H4 (cell line): ENCODE results near the gene NOL9. TPM values are rescaled to one million over a fixed set of nuclear protein-coding genes. Genes with fewer than 3 reads are reported as not detected.
A peak's percentile ranks its signal among the peaks of the same experiment; 100 is the strongest.
"Not testable (repeated sequence)": the region's sequence is repeated elsewhere in the genome, so short reads cannot be mapped to it uniquely, and the experiment has no call there.

Source experiments
- DNase-seq: peaks from one replicate; pipeline ENCODE4 v3.0.0-alpha.2; 2015; ENCODE audit warnings: low spot score
- total RNA-seq: library from RNA; depleted of rRNA; stranded (reverse); fragments of >200 nt; shearing (Covaris generic); gene quantifications from 2 replicates; pipeline ENCODE4 v1.2.3, GENCODE V29; 2014

NOL9 gene
- total RNA-seq, 1 experiment from 2014 or later, result 12.0 TPM

DNA sequence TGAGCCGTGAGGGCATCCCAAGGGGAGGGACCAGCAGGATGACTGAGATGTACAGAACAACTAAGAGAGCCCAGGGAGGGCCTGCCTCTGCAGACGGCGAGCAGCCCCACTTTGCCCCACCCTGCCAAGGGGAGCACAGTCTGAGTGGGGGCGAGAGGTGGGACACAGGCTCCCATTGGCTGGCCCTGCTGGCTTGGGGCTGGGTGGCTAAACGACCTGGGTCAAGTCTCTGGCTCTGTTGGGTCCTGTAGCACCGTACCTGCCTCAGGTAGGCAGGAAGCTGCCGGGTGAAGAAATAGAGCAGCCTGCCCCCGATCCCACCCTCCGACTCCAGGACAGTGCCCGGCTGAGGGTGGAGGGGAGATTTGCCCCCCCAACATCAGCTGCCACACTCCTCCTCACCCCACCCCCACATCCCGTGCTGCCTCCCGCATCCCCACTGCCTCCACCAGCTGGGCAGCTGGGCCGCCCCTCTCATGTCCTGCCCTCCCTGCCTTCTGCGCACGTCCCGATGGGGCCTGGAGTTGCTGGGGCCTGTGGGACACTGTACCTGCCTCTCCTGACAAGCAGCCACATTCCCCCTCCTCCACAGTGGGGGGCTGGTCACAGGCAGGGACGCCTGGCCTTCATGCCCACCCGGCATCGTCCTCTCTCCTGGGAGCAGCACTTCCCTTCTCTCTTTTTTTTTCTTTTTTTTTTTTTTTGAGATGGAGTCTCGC is 50.3 kb downstream of the NOL9 start:
- DNase-seq, result no peak

GRCh38 chr1:6502000-6502891 is 52.1 kb downstream of the NOL9 start:
- DNase-seq, result no peak

GRCh38 chr1:6501279-6501813 is 53.0 kb downstream of the NOL9 start:
- no peak for DNase-seq

- no peak for DNase-seq
Measured at GRCh38 chr1:6500544-6501278, 53.6 kb downstream of the NOL9 start.

- DNase-seq, result no peak
Measured at GRCh38 chr1:6499296-6499695, 55.0 kb downstream of the NOL9 start.

DNA sequence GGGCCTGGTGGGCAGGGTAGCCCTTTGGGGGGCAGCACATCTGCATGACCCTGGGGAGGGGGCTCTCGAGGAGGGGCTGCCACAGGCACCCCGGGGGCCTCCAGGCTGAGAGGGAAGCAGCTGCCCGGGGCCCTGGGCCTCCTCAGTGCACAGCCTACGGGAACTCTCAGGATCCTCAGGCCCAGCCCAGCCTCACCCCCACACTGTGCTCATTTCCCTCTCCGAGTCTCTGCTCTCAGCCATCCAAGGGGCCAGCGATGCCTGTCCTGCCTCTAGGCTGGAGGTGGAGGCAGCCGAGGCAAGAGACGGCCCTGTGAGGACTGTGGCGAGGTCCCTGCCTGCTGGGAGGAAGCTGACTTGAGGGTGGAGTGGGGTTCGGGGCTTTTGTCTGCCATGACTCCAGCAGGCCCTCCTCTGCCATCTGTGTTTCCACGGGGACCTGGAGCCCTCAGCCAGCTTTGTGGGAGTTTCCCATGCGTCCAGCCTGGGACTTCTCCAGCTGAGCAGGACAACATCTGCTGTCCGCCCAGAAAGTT is 55.7 kb downstream of the NOL9 start:
- no peak for DNase-seq

DNA sequence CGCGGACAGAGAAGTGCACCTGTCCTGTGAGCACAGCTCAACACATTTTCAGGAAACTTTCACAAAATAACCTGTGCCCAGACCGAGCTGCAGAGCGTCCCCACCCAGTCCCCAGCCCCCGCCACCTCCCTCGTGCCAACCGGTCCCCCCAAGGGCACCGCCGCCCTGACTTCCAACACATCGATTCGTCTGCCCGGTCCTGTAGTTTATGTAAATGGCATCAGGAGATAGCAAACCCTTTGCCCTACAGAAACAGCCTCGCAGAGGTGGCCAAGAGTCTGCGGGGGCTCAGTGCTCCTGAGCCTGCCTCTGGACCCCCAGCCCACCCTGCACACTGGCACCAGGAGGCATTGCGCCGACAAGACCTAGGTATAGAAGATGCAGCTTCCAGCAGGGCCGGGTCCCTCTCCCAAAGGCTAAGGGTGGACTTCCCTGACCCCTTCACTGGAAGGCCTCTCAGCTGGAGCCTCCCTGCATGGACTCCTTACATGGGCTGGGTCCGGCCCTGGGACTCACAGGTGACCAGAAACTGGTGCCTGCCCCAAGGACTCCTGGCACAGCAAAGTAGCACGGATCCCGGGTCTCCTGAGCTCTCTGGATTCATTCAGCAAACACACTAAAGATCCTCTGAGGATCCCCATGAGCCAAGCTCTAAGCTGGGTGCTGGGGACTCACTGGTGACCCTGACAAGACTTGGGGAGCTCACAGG is 56.3 kb downstream of the NOL9 start:
- no peak for DNase-seq

GRCh38 chr1:6497215-6497866 is 57.0 kb downstream of the NOL9 start:
- no peak for DNase-seq

DNA sequence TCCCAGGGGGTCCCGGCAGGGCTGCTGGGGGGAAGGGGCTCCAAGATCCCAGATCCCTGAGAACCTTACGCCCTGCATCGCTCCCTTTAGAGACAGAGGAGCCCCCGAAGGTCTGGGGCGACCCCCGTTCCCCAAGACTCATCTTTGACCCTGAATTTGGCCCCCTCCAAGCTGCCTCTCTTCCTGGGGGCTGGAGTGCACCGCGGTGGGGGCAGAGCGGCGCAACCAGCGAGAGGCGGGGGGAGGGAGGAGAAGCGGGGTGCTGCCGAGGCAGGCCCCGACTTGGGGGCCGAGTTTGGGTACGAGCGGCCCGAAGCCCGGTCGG is 57.5 kb downstream of the NOL9 start:
- no peak for DNase-seq

- no peak for DNase-seq
Measured at GRCh38 chr1:6496365-6496721, 58.0 kb downstream of the NOL9 start.

DNA sequence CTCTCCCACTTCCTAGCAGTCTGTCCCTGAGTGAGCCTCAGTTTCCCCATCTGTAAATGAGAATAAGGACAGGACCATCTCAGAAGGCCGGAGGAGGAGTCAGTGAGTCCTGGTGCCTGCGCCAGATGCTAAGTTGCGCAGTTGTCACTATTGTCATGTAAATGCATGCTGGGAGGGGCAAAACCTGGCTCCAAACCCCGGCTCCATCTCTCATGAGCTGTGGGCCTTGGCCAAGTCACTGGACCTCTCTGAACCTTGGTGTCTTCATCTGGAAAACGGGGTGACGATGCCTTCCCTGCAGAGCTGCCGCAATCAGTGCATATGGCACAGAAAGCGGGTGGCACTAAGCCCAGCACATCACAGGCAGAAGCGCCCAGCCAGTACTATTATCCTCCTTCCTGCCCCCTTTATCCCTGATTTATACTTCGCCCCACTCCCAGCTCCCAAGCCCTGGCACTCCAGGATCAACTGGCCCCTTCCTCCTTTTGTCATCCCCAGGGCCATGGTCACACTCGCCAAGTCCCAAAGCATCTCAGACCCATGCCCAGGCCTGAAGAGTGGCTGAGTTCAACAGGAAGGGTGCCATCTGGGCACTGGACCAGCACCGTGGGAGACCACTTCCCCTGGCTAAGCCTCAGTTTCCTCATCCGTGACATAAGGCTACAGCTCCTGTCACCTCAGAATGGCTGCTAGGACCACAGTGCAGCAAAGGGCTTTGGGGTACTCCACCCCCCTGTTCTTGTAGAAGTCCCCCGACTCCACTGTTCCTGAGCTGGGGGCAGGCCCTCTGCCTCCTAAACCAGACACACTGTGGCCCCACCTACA is 58.6 kb downstream of the NOL9 start:
- DNase-seq, result no peak

GRCh38 chr1:6495041-6495441 is 59.3 kb downstream of the NOL9 start:
- DNase-seq, result no peak

GRCh38 chr1:6494627-6495026 is 59.7 kb downstream of the NOL9 start:
- no peak for DNase-seq

DNA sequence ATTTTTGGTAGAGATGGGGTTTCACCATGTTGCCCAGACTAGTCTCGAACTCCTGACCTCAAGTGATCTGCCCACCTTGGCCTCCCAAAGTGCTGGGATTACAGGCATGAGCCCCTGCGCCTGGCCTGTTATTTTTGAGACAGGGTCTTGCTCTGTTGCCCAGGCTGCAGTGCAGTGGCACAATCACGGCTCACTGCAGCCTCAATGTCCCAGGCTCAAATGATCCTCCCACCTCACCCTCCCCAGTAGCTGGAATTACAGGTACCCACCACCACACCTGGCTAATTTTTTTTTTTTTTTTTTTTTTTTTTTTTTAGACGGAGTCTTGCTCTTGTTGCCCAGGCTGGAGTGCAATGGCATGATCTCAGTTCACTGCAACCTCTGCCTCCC is 60.5 kb downstream of the NOL9 start:
- DNase-seq, result not testable (repeated sequence)

DNA sequence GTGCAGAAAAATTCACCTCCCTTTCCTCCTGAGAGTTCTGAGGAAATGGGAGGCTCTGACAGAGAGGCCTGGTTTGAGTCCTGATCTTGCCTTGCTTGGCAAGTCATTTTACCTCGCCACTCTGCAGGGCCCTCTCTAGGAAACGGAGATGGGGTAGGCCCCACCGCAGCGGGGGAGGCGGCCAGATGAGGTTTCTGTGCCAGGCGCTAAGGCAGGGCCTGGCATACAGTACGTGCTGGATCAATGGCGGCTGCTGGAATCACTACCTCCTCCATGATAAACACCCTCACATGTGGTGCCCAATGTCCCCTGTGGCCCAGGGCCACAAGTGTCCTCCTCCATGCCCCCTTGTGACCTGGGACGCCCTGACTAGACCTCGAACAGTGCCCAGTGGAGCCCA is 62.3 kb downstream of the NOL9 start:
- no peak for DNase-seq

DNA sequence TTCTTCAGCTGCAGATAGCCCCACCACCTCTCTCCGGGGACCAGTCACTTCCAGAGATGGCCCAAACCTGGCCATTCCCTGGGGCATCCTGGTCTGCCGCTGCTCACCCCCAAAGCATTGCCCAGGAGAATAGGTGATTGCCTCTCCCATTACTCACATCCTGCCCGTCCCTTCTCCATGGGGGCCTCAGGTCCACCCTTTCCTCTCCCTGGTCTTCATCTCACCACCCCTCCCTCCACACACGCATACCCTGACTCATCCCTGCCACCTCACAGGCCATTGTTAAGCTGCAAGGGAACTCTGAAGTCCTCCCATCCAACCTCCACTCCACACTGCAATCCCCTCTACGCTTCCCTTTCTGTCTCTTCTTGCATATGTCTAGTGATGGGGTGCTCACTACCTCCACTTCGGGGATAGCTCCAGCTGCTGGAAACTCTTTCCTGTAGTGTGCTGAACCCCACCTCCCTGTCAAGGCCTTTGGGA is 62.8 kb downstream of the NOL9 start, which contains the start of gene PLEKHG5:
TSS of gene PLEKHG5 (minus strand) at position 188 of the 483 bp plus-strand sequence. CDS start 14,096 bp downstream, outside the sequence.
- DNase-seq, result peak; percentile 47

GRCh38 chr1:6491081-6491449 is 63.2 kb downstream of the NOL9 start:
- no peak for DNase-seq

GRCh38 chr1:6490181-6491080 is 63.9 kb downstream of the NOL9 start:
- peak; percentile 48 for DNase-seq

GRCh38 chr1:6489799-6490180 is 64.5 kb downstream of the NOL9 start:
- DNase-seq, result peak; percentile 34
